RWPE2 (cell line): Measurements from ENCODE around the gene ZFYVE19.
A peak's percentile ranks its signal among the peaks of the same experiment; 100 is the strongest.

Experiments used
- ATAC-seq: fragments of 200-7000 bp; cut with Tn5 transposase; 3 replicates; pipeline ENCODE4 v1.9.1; 2021; ENCODE audit warnings: low read depth
- DNase-seq: peaks from one replicate; pipeline ENCODE4 v3.0.0-alpha.2; 2020; ENCODE audit warnings: low spot score
- H3K27ac ChIP-seq: fragments of 450-650 bp; 2 replicates; pipeline ENCODE4 v1.5.1; 2017; ENCODE audit warnings: mild to moderate bottlenecking; ENCODE audit not compliant: poor library complexity, severe bottlenecking
- H3K27me3 ChIP-seq: fragments of 250-450 bp; sonication (Bioruptor Pico); 2 replicates; pipeline ENCODE4 v1.5.1; 2021; ENCODE audit warnings: mild to moderate bottlenecking, moderate library complexity; ENCODE audit not compliant: insufficient read depth, poor library complexity, severe bottlenecking
- H3K36me3 ChIP-seq: fragments of 250-450 bp; sonication (Bioruptor Pico); 2 replicates; pipeline ENCODE4 v1.5.1; 2020; ENCODE audit warnings: low read depth, mild to moderate bottlenecking, moderate library complexity
- H3K4me1 ChIP-seq: fragments of 250-450 bp; sonication (Bioruptor Pico); 2 replicates; pipeline ENCODE4 v1.5.1; 2021; ENCODE audit warnings: mild to moderate bottlenecking, moderate library complexity; ENCODE audit not compliant: insufficient read depth, poor library complexity, severe bottlenecking
- H3K4me3 ChIP-seq: fragments of 250-450 bp; sonication (Bioruptor Pico); 2 replicates; pipeline ENCODE4 v1.5.1; 2021; ENCODE audit warnings: mild to moderate bottlenecking, moderate library complexity; ENCODE audit not compliant: severe bottlenecking
- H3K9me3 ChIP-seq: fragments of 250-450 bp; sonication (Bioruptor Pico); 2 replicates; pipeline ENCODE4 v1.5.1; 2021; ENCODE audit warnings: mild to moderate bottlenecking, moderate library complexity; ENCODE audit not compliant: severe bottlenecking
- TF ChIP-seq, protein P1 (sequence below): fragments of 450-650 bp; IDR thresholded peaks from one replicate; pipeline ENCODE4 v1.5.1; 2017; ENCODE audit warnings: mild to moderate bottlenecking, moderate library complexity; ENCODE audit not compliant: poor library complexity, severe bottlenecking

ZFYVE19 gene, protein sequence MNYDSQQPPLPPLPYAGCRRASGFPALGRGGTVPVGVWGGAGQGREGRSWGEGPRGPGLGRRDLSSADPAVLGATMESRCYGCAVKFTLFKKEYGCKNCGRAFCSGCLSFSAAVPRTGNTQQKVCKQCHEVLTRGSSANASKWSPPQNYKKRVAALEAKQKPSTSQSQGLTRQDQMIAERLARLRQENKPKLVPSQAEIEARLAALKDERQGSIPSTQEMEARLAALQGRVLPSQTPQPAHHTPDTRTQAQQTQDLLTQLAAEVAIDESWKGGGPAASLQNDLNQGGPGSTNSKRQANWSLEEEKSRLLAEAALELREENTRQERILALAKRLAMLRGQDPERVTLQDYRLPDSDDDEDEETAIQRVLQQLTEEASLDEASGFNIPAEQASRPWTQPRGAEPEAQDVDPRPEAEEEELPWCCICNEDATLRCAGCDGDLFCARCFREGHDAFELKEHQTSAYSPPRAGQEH

DNA sequence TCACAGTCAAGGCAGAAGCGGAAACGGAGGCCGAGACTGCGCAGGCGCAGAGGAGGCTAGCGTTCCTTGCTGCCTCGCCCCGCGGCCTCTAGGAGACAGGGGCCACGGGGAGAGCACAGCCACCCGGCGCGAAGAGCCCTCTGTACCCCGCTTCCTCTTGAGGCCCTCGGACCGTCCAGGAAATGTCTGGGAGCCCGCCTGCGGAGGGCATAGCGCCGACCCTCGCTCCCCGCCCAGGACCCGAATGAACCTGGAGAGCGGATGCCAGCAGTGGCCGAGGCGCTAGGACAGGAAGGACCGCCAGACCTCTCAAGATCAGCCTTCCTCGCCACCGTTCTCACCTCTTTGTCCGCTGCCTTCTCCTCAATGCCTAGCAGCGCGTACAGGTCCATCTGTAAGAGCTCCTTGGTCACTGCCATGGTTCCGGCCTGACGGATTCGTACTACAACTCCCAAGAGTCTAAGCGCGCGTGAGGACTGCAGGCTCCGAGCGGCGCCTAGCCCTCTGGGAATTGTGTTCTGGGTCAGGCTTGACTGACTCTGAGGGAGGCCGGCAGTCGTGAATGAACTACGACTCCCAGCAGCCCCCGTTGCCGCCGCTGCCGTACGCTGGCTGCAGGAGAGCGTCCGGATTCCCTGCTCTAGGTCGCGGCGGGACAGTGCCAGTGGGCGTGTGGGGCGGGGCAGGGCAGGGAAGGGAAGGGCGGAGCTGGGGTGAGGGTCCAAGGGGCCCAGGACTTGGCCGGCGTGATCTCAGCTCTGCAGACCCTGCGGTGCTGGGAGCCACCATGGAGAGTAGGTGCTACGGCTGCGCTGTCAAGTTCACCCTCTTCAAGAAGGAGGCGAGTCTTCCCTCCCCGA, at the start of gene ZFYVE19, which contains the start of gene DNAJC17:
TSS of gene ZFYVE19 (plus strand) at position 62 of the 860 bp plus-strand sequence. CDS start at position 563, 501 bp downstream.
TSS of gene DNAJC17 (minus strand) at position 446 of the 860 bp plus-strand sequence. CDS start at position 419, 27 bp downstream.
- Histone ChIP-seq H3K4me3 (peak within 1 kb of the TSS; percentile 77), H3K27me3 (no peaks in the 10 kb centered on the region), H3K4me1 (peaks cover 5% of the 10 kb centered on the region), H3K36me3 (peaks cover 16% of the 10 kb centered on the region), H3K27ac (peak within 1 kb of the TSS; percentile 76), H3K9me3 (no peaks in the 10 kb centered on the region)
- TF ChIP-seq, protein P1, sequence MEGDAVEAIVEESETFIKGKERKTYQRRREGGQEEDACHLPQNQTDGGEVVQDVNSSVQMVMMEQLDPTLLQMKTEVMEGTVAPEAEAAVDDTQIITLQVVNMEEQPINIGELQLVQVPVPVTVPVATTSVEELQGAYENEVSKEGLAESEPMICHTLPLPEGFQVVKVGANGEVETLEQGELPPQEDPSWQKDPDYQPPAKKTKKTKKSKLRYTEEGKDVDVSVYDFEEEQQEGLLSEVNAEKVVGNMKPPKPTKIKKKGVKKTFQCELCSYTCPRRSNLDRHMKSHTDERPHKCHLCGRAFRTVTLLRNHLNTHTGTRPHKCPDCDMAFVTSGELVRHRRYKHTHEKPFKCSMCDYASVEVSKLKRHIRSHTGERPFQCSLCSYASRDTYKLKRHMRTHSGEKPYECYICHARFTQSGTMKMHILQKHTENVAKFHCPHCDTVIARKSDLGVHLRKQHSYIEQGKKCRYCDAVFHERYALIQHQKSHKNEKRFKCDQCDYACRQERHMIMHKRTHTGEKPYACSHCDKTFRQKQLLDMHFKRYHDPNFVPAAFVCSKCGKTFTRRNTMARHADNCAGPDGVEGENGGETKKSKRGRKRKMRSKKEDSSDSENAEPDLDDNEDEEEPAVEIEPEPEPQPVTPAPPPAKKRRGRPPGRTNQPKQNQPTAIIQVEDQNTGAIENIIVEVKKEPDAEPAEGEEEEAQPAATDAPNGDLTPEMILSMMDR = peak; percentile 14
- ATAC-seq = peak; percentile 99
- peak; percentile 100 for DNase-seq

DNA sequence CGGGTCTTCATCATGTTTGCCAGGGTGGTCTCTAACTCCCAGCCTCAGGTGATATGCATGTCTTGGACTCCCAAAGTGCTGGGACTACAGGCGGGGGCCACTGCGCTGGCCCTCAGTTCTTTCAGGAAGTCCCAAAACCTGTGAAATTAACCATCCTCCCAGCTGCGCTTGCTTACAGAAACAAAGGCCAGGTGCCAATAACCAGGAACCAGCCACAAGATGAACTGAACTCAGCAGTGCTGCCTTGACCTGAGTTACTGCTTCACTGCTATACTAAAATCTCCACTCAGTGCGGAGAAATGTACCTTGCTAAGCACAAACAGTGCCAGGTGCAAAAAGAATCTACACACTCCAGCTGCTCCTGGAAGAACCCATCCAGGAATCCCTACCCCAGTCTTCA, 46.9 kb upstream of the ZFYVE19 start:
- Histone ChIP-seq H3K36me3 (no peaks in the 10 kb centered on the region), H3K27me3 (no peaks in the 10 kb centered on the region), H3K4me3 (no peak overlapping the region), H3K27ac (no peak overlapping the region), H3K4me1 (peaks cover 21% of the 10 kb centered on the region), H3K9me3 (no peaks in the 10 kb centered on the region)
- TF ChIP-seq, protein P1 = no peak
- DNase-seq (no peak), ATAC-seq (no peak)

DNA sequence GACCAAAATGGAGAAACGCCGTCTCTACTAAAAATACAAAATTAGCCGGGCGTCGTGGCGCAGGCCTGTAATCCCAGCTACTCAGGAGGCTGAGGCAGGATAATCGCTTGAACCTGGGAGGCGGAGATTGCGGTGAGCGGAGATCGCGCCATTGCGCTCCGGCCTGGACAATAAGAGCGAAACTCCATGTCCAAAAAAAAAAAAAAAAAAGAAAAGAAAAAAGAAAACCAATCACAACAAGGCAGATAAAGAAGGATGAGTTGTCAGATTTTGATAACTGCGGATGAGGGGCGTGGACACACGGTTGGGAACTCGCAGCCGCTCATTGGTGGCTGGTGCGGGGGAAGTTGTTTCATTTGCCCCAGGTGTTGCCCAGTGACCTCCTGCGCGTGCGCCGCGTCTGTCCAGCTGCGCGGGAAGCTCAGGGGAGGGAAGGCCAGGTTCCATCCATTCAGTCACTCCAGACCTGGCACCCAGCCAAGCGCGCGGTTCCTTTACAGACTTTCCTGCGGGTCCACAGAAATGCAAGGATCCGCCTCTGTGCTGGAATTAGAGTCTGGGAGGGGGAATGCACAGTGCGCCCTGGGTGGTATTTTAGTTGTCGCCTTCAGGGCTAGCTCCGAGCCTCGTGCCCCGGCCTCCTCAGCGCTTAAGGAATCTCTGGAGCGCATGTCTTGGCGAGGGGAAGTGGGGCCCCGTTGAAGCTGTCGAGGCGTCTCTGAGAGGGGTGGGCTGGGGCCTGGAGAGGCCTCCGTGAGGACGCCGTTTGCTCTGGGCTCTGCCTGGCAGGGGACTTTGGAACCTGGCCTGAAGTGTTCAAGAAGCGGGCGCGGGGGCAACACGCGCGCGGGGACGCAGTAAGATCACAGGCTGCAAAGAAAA, 43.7 kb upstream of the ZFYVE19 start:
- ATAC-seq (peak; percentile 16), DNase-seq (peak; percentile 95)
- no peaks in the 10 kb centered on the region for H3K27me3 ChIP-seq
- peaks cover 38% of the 10 kb centered on the region for H3K4me1 ChIP-seq
- TF ChIP-seq, protein P1 = no peak
- H3K9me3 ChIP-seq = no peaks in the 10 kb centered on the region
- 0 out of 2 replicates have a peak, but pooled peaks cover 5% of the 10 kb centered on the region for H3K36me3 ChIP-seq
- peak overlapping the region; percentile 92 for H3K27ac ChIP-seq
- peak overlapping the region; percentile 31 for H3K4me3 ChIP-seq

DNA sequence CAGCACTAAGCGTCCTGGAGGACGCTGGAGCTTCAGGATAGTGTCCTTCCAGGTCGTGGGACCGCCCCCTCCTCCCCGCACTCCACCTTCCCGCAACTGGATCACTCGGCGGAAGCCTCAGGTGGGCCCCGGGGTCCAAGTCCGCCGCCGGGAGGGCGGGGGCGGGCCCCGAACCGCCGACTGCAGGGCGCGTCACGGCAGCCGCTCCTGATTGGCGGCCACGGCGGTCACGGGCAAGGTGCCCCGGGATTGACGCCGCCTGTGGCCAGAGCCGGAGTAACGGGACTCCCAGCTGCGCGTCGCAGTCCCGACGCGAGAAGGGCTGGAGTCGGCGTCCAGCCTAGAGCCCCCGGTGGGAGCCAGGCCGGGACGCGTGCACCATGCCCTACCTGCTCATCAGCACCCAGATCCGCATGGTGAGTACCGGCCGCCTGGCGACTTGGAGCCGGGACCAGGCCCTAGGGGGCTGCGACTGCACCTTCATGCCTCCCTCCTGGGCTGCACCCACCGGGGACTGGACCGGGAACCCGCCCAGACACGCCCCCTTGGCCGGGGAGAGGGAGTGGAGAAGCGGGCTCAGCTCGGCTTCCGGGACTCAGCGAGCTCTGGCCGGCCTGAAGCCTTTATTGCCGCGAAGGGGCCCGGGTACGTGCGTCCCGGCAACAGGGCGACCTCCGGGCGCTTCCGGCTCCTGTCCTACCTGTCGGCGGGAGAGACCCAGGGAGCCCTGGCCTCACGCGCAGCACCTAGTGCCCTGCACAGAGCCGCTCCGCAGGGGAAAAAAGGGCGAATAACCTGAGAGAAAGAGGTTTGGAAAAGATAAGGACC, 42.9 kb upstream of the ZFYVE19 start, which contains the start of gene GCHFR:
TSS of gene GCHFR (plus strand) at position 268 of the 828 bp plus-strand sequence. CDS start at position 381, 113 bp downstream.
- DNase-seq = peak; percentile 92

More for the DNA sequence above, 42.9 kb upstream of the ZFYVE19 start, which contains the start of gene GCHFR:
- Histone ChIP-seq H3K27me3 (no peaks in the 10 kb centered on the region), H3K36me3 (0 out of 2 replicates have a peak, but pooled peaks cover 5% of the 10 kb centered on the region), H3K4me1 (peaks cover 45% of the 10 kb centered on the region), H3K27ac (peak within 1 kb of the TSS; percentile 92), H3K4me3 (peak within 1 kb of the TSS; percentile 31), H3K9me3 (no peaks in the 10 kb centered on the region)
- TF ChIP-seq, protein P1 = peak; percentile 67
- ATAC-seq = peak; percentile 54
